Islet of Langerhans (tissue), 1 donor: ENCODE measurements around the gene PRRG1.
"Not testable (repeated sequence)": the region's sequence is repeated elsewhere in the genome, so short reads cannot be mapped to it uniquely, and the experiment has no call there.

ENCODE experiments used
- FAIRE-seq: peaks from one replicate; lab custom pipeline; 2011; peaks lifted over from hg19 to GRCh38; lab: Jason Lieb, UNC

PRRG1 gene

GRCh38 chrX:37349221-37350033, at the start of gene PRRG1:
PRRG1 (plus strand) TSS chrX:37349364; CDS start chrX:37406250, 56,886 bp downstream.
- FAIRE-seq = no peak

GRCh38 chrX:37302569-37302968, 46.6 kb upstream of the PRRG1 start:
- no peak for FAIRE-seq

GRCh38 chrX:37305238-37305637, 43.9 kb upstream of the PRRG1 start:
- not testable (repeated sequence) for FAIRE-seq

GRCh38 chrX:37314531-37314930, 34.6 kb upstream of the PRRG1 start:
- FAIRE-seq = no peak

- no peak for FAIRE-seq
Observed at GRCh38 chrX:37315511-37316248, 33.5 kb upstream of the PRRG1 start.

GRCh38 chrX:37320541-37321203, 28.5 kb upstream of the PRRG1 start:
- no peak for FAIRE-seq

GRCh38 chrX:37330642-37331041, 18.5 kb upstream of the PRRG1 start:
- FAIRE-seq = no peak

- FAIRE-seq = no peak
Observed at GRCh38 chrX:37331546-37331945, 17.6 kb upstream of the PRRG1 start.

- no peak for FAIRE-seq
Observed at GRCh38 chrX:37332055-37332454, 17.1 kb upstream of the PRRG1 start.

GRCh38 chrX:37332987-37333658, 16.0 kb upstream of the PRRG1 start:
- FAIRE-seq = no peak

- FAIRE-seq = no peak
Observed at GRCh38 chrX:37347420-37347819, 1.7 kb upstream of the PRRG1 start.

GRCh38 chrX:37348231-37348970, 763 bp upstream of the PRRG1 start:
- peak; percentile 68 for FAIRE-seq

- FAIRE-seq = no peak
Observed at GRCh38 chrX:37348971-37349220, 268 bp upstream of the PRRG1 start.

GRCh38 chrX:37350034-37350365, 836 bp downstream of the PRRG1 start:
- FAIRE-seq = no peak

GRCh38 chrX:37353646-37354045, 4.5 kb downstream of the PRRG1 start:
- FAIRE-seq = no peak

- no peak for FAIRE-seq
Observed at GRCh38 chrX:37357436-37357835, 8.3 kb downstream of the PRRG1 start.

- FAIRE-seq = no peak
Observed at GRCh38 chrX:37361596-37361995, 12.4 kb downstream of the PRRG1 start.

- FAIRE-seq = no peak
Observed at GRCh38 chrX:37364666-37365065, 15.5 kb downstream of the PRRG1 start.

- no peak for FAIRE-seq
Observed at GRCh38 chrX:37367946-37368345, 18.8 kb downstream of the PRRG1 start.

- FAIRE-seq = no peak
Observed at GRCh38 chrX:37370499-37371141, 21.5 kb downstream of the PRRG1 start.

- FAIRE-seq = no peak
Observed at GRCh38 chrX:37371578-37371991, 22.4 kb downstream of the PRRG1 start.

GRCh38 chrX:37378404-37378803, 29.2 kb downstream of the PRRG1 start:
- no peak for FAIRE-seq
